ENCODE measurements around the gene GDPD4.

DNA sequence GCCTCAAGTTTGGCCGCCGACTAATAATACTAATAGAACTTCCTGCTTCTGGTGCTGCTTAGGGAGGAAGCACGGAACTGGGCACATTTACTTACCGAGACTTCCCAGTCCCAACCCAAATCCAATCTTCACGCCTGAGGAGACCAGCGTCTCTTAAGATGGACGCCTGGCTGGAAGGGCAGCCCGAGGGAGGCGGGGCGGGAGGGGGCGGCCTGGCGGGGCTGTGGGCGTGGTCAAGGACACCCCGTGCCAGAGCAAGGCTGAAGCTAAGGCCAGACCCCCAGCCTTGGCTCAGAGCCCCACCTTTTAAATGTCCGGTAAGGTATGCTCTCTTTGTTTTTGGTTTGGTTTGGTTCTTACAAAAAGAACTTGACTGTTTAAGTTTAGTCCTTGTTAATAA, at the start of gene GDPD4:
- no peak for TF ChIP-seq POLR2A (IDR thresholded peaks at IDR 0.05; ENCODE audit: low read length)
- no peak for TF ChIP-seq GATA1 (IDR thresholded peaks at IDR 0.05; ENCODE audit: low read depth, low read length)

All from erythroblast (primary cell).